ENCODE results near the gene PDCD4. TPM values are rescaled to one million over a fixed set of nuclear protein-coding genes. Genes with fewer than 3 reads are reported as not detected.

Gene PDCD4
- total and polyA plus RNA-seq, 2 of the 13 experiments (the other 11 are each of a cell fraction or from before 2014, with no cell fraction given), result 22.8 to 56.2 TPM

DNA sequence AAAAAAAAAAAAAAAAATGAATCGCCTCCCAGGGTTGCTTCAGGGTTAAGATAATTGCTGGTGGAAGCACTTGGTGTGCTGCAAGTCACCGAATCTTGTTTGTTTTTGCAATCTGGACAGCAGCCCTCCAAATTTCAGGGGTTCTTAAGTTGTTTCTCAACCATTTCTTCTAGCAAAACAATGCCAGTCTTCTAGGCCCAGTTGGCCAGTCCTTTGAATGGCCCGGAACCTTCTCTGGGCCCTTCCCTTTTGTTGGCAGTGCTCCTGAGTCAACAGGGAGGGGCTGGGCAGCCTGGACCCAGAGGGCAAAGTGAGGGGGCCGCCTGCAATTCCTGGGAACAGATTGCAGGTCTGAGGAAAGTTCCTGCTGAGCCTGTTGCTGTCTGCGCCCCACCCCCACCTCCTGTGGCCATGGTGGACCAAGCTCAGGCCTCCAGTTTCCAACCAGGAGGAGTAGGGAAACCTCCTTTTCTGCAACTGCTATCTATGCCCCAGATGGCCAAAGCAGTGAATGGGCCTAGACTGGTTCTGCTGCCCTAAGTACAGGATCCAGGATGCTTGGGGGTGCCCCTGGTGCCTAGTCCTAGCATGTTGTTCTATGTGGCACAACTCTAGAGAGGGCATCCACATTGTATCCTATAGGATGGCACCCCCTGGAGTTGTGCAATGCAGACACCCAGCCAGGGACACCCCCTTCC lies 31.4 kb upstream of the PDCD4 start (continued):
- no peak for TF ChIP-seq NFAT5 (CRISPR knock-in tag; IDR thresholded peaks at IDR 0.05)
- TF ChIP-seq, protein P1, sequence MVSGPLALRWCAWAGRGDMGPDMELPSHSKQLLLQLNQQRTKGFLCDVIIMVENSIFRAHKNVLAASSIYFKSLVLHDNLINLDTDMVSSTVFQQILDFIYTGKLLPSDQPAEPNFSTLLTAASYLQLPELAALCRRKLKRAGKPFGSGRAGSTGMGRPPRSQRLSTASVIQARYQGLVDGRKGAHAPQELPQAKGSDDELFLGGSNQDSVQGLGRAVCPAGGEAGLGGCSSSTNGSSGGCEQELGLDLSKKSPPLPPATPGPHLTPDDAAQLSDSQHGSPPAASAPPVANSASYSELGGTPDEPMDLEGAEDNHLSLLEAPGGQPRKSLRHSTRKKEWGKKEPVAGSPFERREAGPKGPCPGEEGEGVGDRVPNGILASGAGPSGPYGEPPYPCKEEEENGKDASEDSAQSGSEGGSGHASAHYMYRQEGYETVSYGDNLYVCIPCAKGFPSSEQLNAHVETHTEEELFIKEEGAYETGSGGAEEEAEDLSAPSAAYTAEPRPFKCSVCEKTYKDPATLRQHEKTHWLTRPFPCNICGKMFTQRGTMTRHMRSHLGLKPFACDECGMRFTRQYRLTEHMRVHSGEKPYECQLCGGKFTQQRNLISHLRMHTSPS (CRISPR knock-in tag; IDR thresholded peaks at IDR 0.05; ENCODE audit: low read depth), result peak; percentile 63; the same call in 1 of the 2 replicates
- no peak for TF ChIP-seq GATA4 (IDR thresholded peaks at IDR 0.05; ENCODE audit: borderline replicate concordance, low read depth)
- no peak for TF ChIP-seq ZNF446 (CRISPR knock-in tag; IDR thresholded peaks at IDR 0.05)
- no peak for TF ChIP-seq ZBTB44 (CRISPR knock-in tag; IDR thresholded peaks at IDR 0.05)
- TF ChIP-seq, protein P2, sequence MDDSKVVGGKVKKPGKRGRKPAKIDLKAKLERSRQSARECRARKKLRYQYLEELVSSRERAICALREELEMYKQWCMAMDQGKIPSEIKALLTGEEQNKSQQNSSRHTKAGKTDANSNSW (CRISPR knock-in tag; IDR thresholded peaks at IDR 0.05; ENCODE audit: borderline replicate concordance), result no peak
- TF ChIP-seq, protein P3, sequence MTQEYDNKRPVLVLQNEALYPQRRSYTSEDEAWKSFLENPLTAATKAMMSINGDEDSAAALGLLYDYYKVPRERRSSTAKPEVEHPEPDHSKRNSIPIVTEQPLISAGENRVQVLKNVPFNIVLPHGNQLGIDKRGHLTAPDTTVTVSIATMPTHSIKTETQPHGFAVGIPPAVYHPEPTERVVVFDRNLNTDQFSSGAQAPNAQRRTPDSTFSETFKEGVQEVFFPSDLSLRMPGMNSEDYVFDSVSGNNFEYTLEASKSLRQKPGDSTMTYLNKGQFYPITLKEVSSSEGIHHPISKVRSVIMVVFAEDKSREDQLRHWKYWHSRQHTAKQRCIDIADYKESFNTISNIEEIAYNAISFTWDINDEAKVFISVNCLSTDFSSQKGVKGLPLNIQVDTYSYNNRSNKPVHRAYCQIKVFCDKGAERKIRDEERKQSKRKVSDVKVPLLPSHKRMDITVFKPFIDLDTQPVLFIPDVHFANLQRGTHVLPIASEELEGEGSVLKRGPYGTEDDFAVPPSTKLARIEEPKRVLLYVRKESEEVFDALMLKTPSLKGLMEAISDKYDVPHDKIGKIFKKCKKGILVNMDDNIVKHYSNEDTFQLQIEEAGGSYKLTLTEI (CRISPR knock-in tag; conservative IDR thresholded peaks at IDR 0.05), result no peak
- peak; percentile 75; the same call in 1 of the 2 replicates for TF ChIP-seq HMG20A (CRISPR knock-in tag; IDR thresholded peaks at IDR 0.05; ENCODE audit: borderline replicate concordance)
- TF ChIP-seq, protein P4, sequence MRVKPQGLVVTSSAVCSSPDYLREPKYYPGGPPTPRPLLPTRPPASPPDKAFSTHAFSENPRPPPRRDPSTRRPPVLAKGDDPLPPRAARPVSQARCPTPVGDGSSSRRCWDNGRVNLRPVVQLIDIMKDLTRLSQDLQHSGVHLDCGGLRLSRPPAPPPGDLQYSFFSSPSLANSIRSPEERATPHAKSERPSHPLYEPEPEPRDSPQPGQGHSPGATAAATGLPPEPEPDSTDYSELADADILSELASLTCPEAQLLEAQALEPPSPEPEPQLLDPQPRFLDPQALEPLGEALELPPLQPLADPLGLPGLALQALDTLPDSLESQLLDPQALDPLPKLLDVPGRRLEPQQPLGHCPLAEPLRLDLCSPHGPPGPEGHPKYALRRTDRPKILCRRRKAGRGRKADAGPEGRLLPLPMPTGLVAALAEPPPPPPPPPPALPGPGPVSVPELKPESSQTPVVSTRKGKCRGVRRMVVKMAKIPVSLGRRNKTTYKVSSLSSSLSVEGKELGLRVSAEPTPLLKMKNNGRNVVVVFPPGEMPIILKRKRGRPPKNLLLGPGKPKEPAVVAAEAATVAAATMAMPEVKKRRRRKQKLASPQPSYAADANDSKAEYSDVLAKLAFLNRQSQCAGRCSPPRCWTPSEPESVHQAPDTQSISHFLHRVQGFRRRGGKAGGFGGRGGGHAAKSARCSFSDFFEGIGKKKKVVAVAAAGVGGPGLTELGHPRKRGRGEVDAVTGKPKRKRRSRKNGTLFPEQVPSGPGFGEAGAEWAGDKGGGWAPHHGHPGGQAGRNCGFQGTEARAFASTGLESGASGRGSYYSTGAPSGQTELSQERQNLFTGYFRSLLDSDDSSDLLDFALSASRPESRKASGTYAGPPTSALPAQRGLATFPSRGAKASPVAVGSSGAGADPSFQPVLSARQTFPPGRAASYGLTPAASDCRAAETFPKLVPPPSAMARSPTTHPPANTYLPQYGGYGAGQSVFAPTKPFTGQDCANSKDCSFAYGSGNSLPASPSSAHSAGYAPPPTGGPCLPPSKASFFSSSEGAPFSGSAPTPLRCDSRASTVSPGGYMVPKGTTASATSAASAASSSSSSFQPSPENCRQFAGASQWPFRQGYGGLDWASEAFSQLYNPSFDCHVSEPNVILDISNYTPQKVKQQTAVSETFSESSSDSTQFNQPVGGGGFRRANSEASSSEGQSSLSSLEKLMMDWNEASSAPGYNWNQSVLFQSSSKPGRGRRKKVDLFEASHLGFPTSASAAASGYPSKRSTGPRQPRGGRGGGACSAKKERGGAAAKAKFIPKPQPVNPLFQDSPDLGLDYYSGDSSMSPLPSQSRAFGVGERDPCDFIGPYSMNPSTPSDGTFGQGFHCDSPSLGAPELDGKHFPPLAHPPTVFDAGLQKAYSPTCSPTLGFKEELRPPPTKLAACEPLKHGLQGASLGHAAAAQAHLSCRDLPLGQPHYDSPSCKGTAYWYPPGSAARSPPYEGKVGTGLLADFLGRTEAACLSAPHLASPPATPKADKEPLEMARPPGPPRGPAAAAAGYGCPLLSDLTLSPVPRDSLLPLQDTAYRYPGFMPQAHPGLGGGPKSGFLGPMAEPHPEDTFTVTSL (CRISPR knock-in tag; IDR thresholded peaks at IDR 0.05; ENCODE audit: borderline replicate concordance), result peak; percentile 72; the same call in 1 of the 2 replicates
- no peak for TF ChIP-seq KDM5B (CRISPR knock-in tag; IDR thresholded peaks at IDR 0.05; ENCODE audit: borderline replicate concordance)
